ENCODE measurements around the gene EPHB4. TPM values are rescaled to one million over a fixed set of nuclear protein-coding genes. Genes with fewer than 3 reads are reported as not detected.

EPHB4 gene
- total RNA-seq, 1 experiment from 2014 or later = 192 TPM

DNA sequence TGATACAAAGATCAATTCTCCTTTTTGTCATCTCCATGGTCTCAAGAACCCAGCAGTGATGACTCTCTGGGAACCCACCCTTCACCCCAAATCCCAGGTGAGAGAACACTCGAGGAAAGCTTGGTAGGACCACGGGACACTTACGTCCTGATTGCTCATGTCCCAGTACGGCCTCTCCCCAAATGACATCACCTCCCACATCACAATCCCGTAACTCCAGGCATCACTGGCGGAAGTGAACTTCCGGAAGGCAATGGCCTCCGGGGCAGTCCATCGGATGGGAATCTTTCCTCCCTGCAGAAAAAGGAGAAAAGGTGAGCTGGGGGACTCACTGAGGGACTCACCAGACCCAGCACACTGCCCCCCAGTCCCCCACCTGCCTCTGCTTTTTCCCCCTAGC, 21.0 kb downstream of the EPHB4 start:
- TF ChIP-seq POLR2AphosphoS5 (IDR thresholded peaks at IDR 0.05; ENCODE audit: low read depth, low read length) (no peak), TCF7L2 (IDR thresholded peaks at IDR 0.05; ENCODE audit: low read depth, low read length) (no peak), SIN3A (IDR thresholded peaks at IDR 0.05; ENCODE audit: borderline replicate concordance, insufficient read depth, low read depth, low read length) (no peak)
- TF ChIP-seq, protein P1, sequence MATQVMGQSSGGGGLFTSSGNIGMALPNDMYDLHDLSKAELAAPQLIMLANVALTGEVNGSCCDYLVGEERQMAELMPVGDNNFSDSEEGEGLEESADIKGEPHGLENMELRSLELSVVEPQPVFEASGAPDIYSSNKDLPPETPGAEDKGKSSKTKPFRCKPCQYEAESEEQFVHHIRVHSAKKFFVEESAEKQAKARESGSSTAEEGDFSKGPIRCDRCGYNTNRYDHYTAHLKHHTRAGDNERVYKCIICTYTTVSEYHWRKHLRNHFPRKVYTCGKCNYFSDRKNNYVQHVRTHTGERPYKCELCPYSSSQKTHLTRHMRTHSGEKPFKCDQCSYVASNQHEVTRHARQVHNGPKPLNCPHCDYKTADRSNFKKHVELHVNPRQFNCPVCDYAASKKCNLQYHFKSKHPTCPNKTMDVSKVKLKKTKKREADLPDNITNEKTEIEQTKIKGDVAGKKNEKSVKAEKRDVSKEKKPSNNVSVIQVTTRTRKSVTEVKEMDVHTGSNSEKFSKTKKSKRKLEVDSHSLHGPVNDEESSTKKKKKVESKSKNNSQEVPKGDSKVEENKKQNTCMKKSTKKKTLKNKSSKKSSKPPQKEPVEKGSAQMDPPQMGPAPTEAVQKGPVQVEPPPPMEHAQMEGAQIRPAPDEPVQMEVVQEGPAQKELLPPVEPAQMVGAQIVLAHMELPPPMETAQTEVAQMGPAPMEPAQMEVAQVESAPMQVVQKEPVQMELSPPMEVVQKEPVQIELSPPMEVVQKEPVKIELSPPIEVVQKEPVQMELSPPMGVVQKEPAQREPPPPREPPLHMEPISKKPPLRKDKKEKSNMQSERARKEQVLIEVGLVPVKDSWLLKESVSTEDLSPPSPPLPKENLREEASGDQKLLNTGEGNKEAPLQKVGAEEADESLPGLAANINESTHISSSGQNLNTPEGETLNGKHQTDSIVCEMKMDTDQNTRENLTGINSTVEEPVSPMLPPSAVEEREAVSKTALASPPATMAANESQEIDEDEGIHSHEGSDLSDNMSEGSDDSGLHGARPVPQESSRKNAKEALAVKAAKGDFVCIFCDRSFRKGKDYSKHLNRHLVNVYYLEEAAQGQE (IDR thresholded peaks at IDR 0.05; ENCODE audit: insufficient read depth in 1 of 2, low read depth in 2 of 2, low read length in 1 of 2) = no peak
- TF ChIP-seq, protein P2, sequence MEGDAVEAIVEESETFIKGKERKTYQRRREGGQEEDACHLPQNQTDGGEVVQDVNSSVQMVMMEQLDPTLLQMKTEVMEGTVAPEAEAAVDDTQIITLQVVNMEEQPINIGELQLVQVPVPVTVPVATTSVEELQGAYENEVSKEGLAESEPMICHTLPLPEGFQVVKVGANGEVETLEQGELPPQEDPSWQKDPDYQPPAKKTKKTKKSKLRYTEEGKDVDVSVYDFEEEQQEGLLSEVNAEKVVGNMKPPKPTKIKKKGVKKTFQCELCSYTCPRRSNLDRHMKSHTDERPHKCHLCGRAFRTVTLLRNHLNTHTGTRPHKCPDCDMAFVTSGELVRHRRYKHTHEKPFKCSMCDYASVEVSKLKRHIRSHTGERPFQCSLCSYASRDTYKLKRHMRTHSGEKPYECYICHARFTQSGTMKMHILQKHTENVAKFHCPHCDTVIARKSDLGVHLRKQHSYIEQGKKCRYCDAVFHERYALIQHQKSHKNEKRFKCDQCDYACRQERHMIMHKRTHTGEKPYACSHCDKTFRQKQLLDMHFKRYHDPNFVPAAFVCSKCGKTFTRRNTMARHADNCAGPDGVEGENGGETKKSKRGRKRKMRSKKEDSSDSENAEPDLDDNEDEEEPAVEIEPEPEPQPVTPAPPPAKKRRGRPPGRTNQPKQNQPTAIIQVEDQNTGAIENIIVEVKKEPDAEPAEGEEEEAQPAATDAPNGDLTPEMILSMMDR (IDR thresholded peaks at IDR 0.05) = no peak
- CTCF ChIA-PET = no interaction called here
- ATAC-seq (no peak), DNase-seq (ENCODE audit: low read depth, low spot score) (no peak)
- Histone ChIP-seq H3K9me3 (ENCODE audit: control insufficient read depth, insufficient read depth, low read depth, low read length) (no peaks in the 10 kb centered on the region), H3K27me3 (ENCODE audit: control insufficient read depth, insufficient read depth, low read length) (no peaks in the 10 kb centered on the region), H3K36me3 (ENCODE audit: control insufficient read depth, insufficient read depth, low read length) (no peaks in the 10 kb centered on the region), H3K4me1 (ENCODE audit: control insufficient read depth, insufficient read depth, low read length) (peaks cover 40% of the 10 kb centered on the region), H3K4me3 (ENCODE audit: low read depth in 2 of 2, low read length in 2 of 2) (no peak overlapping the region), H3K27ac (ENCODE audit: low read length) (peak overlapping the region; percentile 51)
- intact Hi-C loops (cut with micrococcal nuclease; ENCODE audit: unreplicated experiment) = no loop called here
- BruUV-seq (replicated peaks) = no TSS peak
- POLR2A ChIA-PET = interaction anchor here (0.5 kb wide), 1 partner anchor 42 kb away, joined by 14 read pairs; no protein-coding TSS in a partner anchor
- in situ Hi-C loops (cut with HindIII; ENCODE audit: low pct_unique_long_range_greater_than_20kb, low sequenced_read_pairs) = no loop called here

DNA sequence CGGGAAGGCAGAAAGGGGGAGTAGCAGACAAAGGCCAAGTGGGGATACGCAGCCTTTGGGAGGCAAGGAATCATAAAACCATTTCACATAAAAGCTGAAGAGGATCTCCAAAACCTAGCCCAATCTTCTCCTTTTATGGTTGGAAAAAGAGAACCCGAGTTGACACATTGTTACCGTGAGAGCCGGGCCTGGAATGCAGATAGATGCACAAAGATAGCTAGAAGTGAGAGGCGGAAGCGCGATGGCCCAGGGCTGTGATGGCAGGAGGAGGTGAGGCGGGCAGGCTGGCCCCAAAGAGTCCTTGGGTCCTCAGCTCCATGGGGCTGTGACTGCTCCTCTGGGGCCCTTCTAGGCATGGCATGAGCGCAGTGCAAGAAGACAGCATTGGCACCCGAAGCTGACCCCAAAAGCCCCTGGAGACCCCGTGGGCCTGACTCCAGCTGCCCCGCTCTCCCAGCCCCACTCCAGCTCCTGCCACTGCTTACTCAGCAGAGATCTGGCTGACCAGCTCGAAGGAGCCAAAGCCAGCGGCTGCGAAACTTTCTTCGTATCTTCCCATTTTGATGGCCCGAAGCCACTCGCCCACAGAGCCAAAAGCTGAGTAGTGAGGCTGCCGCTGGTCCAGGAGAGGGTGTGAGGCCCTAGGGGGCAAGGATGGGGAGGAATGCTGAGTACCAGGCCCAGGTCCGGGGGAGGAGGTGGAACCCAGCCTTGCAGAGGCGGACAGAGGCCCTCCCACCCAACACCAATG, 22.5 kb downstream of the EPHB4 start:
- intact Hi-C loops (cut with micrococcal nuclease; ENCODE audit: unreplicated experiment) (loop anchor here (5.0 kb wide), 1 partner anchor 47 kb away; the partner anchor contains the start of gene SLC12A9), in situ Hi-C loops (cut with HindIII; ENCODE audit: low pct_unique_long_range_greater_than_20kb, low sequenced_read_pairs) (no loop called here)
- Histone ChIP-seq H3K4me3 (ENCODE audit: low read depth in 2 of 2, low read length in 2 of 2) (no peak overlapping the region), H3K27ac (ENCODE audit: low read length) (peak overlapping the region; percentile 99), H3K9me3 (ENCODE audit: control insufficient read depth, insufficient read depth, low read depth, low read length) (no peaks in the 10 kb centered on the region), H3K4me1 (ENCODE audit: control insufficient read depth, insufficient read depth, low read length) (peaks cover 52% of the 10 kb centered on the region), H3K27me3 (ENCODE audit: control insufficient read depth, insufficient read depth, low read length) (no peaks in the 10 kb centered on the region), H3K36me3 (ENCODE audit: control insufficient read depth, insufficient read depth, low read length) (no peaks in the 10 kb centered on the region)
- ChIA-PET POLR2A (no interaction called here), CTCF (interaction anchor here (2.1 kb wide), 1 partner anchor 48 kb away, joined by 6 read pairs; the partner anchor contains the start of gene SLC12A9)
- TF ChIP-seq POLR2AphosphoS5 (IDR thresholded peaks at IDR 0.05; ENCODE audit: low read depth, low read length) = no peak
- no peak for TF ChIP-seq TCF7L2 (IDR thresholded peaks at IDR 0.05; ENCODE audit: low read depth, low read length)
- TF ChIP-seq, protein P2 (IDR thresholded peaks at IDR 0.05) = no peak
- no peak for TF ChIP-seq SIN3A (IDR thresholded peaks at IDR 0.05; ENCODE audit: borderline replicate concordance, insufficient read depth, low read depth, low read length)
- TF ChIP-seq, protein P1 (IDR thresholded peaks at IDR 0.05; ENCODE audit: insufficient read depth in 1 of 2, low read depth in 2 of 2, low read length in 1 of 2) = no peak
- no peak for DNase-seq (ENCODE audit: low read depth, low spot score)
- no TSS peak for BruUV-seq (replicated peaks)
- ATAC-seq = no peak

All from Panc1 (cell line).